ENCODE data around the gene GNL1.

Gene GNL1

DNA sequence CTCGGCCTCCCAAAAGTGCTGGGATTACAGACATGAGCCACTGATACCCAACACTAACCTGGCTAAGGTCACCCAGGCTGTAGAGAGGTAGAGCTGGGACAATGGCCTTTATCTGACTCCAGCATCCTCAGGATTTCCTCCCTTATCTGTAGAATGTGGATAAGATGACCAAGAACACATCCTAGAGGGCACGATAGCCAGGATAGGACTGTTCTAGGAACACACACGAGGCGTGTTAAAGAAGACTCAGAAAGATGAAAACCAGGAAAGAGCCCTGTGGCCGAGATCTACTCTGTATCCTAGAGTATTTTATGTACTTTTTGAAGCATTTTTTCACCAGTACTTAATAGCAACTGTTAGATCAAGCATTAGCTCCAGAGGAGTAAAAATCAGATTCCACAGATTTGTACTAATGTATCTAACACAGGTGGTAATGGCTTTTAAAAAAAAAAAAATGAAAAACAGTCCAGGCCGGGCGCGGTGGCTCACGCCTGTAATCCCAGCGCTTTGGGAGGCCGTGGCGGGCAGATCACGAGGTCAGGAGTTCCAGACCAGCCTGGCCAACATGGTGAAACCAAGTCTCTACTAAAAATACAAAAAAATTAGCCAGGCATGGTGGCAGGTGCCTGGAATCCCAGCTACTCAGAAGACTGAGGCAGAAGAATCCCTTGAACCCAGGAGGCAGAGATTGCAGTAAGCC is 43.5 kb upstream of the GNL1 start:
- POLR2A ChIA-PET = interaction anchor here (0.6 to 14.9 kb wide), 5 partner anchors 11 to 122 kb away, joined by 3 to 197 read pairs (median 4); partner anchors contain the start of gene ABCF1
- Histone ChIP-seq H3K9me3 (ENCODE audit: control insufficient read depth, insufficient read depth, low read depth, low read length) (no peaks in the 10 kb centered on the region), H3K36me3 (ENCODE audit: control insufficient read depth in 2 of 2, insufficient read depth in 1 of 2, low read length in 2 of 2) (peaks cover 34 to 57% of the 10 kb centered on the region in 2 experiments), H3K4me1 (ENCODE audit: control insufficient read depth, insufficient read depth, low read length) (no peaks in the 10 kb centered on the region), H3K27ac (ENCODE audit: extremely low read depth, low read depth, low read length) (0 out of 2 replicates have a peak overlapping the region, but pooled peaks have one; percentile 2), H3K4me3 (ENCODE audit: low read depth, low read length) (no peak overlapping the region)
- TF ChIP-seq ZNF600 (tag by site-specific recombination; IDR thresholded peaks at IDR 0.05) = peak; percentile 47; the same call in 1 of the 2 replicates
- TF ChIP-seq IKZF3 (tag by site-specific recombination; IDR thresholded peaks at IDR 0.05) = 0 out of 2 replicates have a peak, but pooled peaks have one; percentile 11
- TF ChIP-seq ZNF114 (tag by site-specific recombination; IDR thresholded peaks at IDR 0.05) = no peak
- no peak for TF ChIP-seq ZNF707 (tag by site-specific recombination; IDR thresholded peaks at IDR 0.05)
- CTCF ChIA-PET = interaction anchor here (0.6 to 9.8 kb wide), 11 partner anchors 11 to 488 kb away, joined by 3 to 121 read pairs (median 5); no protein-coding TSS in a partner anchor

DNA sequence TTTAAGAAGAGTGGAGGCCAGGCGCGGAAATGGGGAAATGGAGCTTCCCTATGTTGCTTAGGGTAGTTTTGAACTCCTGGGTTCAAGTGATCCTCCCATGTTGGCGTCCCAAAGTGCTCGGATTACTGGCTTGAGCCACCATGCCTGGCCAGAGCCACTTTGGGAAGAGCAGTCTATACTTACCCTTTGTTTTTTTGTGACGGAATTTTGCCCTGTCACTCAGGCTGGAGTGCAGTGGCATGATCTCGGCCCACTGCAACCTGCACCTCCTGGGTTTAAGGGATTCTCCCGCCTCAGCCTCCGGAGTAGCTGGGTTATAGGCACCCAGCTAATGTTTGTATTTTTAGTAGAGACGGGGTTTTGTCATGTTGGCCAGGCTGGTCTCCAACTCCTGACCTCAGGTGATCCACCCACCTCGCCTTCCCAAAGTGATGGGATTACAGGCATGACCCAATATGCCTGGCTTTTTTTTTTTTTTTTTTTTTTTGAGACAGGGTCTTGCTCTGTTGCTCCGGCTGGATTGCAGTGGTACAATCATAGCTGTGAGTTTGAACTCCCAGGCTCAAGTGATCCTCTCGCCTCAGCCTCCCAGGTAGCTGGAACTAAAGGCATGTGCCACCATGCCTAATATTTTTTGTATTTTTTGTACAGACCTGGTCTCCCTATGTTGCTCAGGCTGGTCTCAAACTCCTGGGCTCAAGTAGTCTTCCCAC is 42.8 kb upstream of the GNL1 start:
- H3K36me3 ChIP-seq (ENCODE audit: control insufficient read depth in 2 of 2, insufficient read depth in 1 of 2, low read length in 2 of 2) = peaks cover 35 to 57% of the 10 kb centered on the region in 2 experiments
- H3K9me3 ChIP-seq (ENCODE audit: control insufficient read depth, insufficient read depth, low read depth, low read length) = no peaks in the 10 kb centered on the region
- H3K27ac ChIP-seq (ENCODE audit: extremely low read depth, low read depth, low read length) = 0 out of 2 replicates have a peak overlapping the region, but pooled peaks have one; percentile 2
- ChIA-PET CTCF (interaction anchor here (0.6 to 9.8 kb wide), 13 partner anchors 11 to 488 kb away, joined by 3 to 121 read pairs (median 19); no protein-coding TSS in a partner anchor), POLR2A (interaction anchor here (0.6 to 14.9 kb wide), 11 partner anchors 12 to 132 kb away, joined by 3 to 197 read pairs (median 4); partner anchors contain the start of genes ABCF1, MRPS18B and PPP1R10)
- no peaks in the 10 kb centered on the region for H3K4me1 ChIP-seq (ENCODE audit: control insufficient read depth, insufficient read depth, low read length)
- no peak overlapping the region for H3K4me3 ChIP-seq (ENCODE audit: low read depth, low read length)
- TF ChIP-seq ZNF558 (tag by site-specific recombination; IDR thresholded peaks at IDR 0.05) = no peak
- no peak for TF ChIP-seq ZNF555 (tag by site-specific recombination; conservative IDR thresholded peaks at IDR 0.05)
- TF ChIP-seq ZNF24 (tag by site-specific recombination; IDR thresholded peaks at IDR 0.05) = no peak
- TF ChIP-seq ZNF530 (tag by site-specific recombination; IDR thresholded peaks at IDR 0.05; ENCODE audit: low read depth) = no peak
- TF ChIP-seq, protein P1, sequence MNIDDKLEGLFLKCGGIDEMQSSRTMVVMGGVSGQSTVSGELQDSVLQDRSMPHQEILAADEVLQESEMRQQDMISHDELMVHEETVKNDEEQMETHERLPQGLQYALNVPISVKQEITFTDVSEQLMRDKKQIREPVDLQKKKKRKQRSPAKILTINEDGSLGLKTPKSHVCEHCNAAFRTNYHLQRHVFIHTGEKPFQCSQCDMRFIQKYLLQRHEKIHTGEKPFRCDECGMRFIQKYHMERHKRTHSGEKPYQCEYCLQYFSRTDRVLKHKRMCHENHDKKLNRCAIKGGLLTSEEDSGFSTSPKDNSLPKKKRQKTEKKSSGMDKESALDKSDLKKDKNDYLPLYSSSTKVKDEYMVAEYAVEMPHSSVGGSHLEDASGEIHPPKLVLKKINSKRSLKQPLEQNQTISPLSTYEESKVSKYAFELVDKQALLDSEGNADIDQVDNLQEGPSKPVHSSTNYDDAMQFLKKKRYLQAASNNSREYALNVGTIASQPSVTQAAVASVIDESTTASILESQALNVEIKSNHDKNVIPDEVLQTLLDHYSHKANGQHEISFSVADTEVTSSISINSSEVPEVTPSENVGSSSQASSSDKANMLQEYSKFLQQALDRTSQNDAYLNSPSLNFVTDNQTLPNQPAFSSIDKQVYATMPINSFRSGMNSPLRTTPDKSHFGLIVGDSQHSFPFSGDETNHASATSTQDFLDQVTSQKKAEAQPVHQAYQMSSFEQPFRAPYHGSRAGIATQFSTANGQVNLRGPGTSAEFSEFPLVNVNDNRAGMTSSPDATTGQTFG (tag by site-specific recombination; IDR thresholded peaks at IDR 0.05; ENCODE audit: borderline replicate concordance) = no peak
- no peak for TF ChIP-seq ZNF514 (tag by site-specific recombination; IDR thresholded peaks at IDR 0.05)
- TF ChIP-seq ZFP69B (tag by site-specific recombination; IDR thresholded peaks at IDR 0.05) = no peak
- TF ChIP-seq, protein P2, sequence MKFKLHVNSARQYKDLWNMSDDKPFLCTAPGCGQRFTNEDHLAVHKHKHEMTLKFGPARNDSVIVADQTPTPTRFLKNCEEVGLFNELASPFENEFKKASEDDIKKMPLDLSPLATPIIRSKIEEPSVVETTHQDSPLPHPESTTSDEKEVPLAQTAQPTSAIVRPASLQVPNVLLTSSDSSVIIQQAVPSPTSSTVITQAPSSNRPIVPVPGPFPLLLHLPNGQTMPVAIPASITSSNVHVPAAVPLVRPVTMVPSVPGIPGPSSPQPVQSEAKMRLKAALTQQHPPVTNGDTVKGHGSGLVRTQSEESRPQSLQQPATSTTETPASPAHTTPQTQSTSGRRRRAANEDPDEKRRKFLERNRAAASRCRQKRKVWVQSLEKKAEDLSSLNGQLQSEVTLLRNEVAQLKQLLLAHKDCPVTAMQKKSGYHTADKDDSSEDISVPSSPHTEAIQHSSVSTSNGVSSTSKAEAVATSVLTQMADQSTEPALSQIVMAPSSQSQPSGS (tag by site-specific recombination; IDR thresholded peaks at IDR 0.05; ENCODE audit: low read depth) = no peak
- TF ChIP-seq, protein P3, sequence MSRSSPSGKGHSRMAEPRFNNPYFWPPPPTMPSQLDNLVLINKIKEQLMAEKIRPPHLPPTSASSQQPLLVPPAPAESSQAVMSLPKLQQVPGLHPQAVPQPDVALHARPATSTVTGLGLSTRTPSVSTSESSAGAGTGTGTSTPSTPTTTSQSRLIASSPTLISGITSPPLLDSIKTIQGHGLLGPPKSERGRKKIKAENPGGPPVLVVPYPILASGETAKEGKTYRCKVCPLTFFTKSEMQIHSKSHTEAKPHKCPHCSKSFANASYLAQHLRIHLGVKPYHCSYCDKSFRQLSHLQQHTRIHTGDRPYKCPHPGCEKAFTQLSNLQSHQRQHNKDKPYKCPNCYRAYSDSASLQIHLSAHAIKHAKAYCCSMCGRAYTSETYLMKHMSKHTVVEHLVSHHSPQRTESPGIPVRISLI (tag by site-specific recombination; IDR thresholded peaks at IDR 0.05) = peak; percentile 84
- TF ChIP-seq, protein P4, sequence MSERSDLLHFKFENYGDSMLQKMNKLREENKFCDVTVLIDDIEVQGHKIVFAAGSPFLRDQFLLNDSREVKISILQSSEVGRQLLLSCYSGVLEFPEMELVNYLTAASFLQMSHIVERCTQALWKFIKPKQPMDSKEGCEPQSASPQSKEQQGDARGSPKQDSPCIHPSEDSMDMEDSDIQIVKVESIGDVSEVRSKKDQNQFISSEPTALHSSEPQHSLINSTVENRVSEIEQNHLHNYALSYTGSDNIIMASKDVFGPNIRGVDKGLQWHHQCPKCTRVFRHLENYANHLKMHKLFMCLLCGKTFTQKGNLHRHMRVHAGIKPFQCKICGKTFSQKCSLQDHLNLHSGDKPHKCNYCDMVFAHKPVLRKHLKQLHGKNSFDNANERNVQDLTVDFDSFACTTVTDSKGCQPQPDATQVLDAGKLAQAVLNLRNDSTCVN (tag by site-specific recombination; optimal IDR thresholded peaks at IDR 0.05) = no peak
- peak; percentile 73; the same call in 1 of the 2 replicates for TF ChIP-seq ZNF394 (tag by site-specific recombination; IDR thresholded peaks at IDR 0.05; ENCODE audit: borderline replicate concordance)
- no peak for TF ChIP-seq ZNF157 (tag by site-specific recombination; IDR thresholded peaks at IDR 0.05)
- TF ChIP-seq KLF9 (tag by site-specific recombination; IDR thresholded peaks at IDR 0.05; ENCODE audit: low read depth) = no peak
- TF ChIP-seq, protein P5, sequence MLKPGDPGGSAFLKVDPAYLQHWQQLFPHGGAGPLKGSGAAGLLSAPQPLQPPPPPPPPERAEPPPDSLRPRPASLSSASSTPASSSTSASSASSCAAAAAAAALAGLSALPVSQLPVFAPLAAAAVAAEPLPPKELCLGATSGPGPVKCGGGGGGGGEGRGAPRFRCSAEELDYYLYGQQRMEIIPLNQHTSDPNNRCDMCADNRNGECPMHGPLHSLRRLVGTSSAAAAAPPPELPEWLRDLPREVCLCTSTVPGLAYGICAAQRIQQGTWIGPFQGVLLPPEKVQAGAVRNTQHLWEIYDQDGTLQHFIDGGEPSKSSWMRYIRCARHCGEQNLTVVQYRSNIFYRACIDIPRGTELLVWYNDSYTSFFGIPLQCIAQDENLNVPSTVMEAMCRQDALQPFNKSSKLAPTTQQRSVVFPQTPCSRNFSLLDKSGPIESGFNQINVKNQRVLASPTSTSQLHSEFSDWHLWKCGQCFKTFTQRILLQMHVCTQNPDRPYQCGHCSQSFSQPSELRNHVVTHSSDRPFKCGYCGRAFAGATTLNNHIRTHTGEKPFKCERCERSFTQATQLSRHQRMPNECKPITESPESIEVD (tag by site-specific recombination; IDR thresholded peaks at IDR 0.05) = no peak
- TF ChIP-seq YY1 (tag by site-specific recombination; IDR thresholded peaks at IDR 0.05) = no peak
- TF ChIP-seq, protein P6, sequence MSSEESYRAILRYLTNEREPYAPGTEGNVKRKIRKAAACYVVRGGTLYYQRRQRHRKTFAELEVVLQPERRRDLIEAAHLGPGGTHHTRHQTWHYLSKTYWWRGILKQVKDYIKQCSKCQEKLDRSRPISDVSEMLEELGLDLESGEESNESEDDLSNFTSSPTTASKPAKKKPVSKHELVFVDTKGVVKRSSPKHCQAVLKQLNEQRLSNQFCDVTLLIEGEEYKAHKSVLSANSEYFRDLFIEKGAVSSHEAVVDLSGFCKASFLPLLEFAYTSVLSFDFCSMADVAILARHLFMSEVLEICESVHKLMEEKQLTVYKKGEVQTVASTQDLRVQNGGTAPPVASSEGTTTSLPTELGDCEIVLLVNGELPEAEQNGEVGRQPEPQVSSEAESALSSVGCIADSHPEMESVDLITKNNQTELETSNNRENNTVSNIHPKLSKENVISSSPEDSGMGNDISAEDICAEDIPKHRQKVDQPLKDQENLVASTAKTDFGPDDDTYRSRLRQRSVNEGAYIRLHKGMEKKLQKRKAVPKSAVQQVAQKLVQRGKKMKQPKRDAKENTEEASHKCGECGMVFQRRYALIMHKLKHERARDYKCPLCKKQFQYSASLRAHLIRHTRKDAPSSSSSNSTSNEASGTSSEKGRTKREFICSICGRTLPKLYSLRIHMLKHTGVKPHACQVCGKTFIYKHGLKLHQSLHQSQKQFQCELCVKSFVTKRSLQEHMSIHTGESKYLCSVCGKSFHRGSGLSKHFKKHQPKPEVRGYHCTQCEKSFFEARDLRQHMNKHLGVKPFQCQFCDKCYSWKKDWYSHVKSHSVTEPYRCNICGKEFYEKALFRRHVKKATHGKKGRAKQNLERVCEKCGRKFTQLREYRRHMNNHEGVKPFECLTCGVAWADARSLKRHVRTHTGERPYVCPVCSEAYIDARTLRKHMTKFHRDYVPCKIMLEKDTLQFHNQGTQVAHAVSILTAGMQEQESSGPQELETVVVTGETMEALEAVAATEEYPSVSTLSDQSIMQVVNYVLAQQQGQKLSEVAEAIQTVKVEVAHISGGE (tag by site-specific recombination; conservative IDR thresholded peaks at IDR 0.05; ENCODE audit: low read depth) = no peak

Data from HEK293 (cell line).